GM12874 (cell line): ENCODE measurements around the gene ULK2.

Source experiments
- TF ChIP-seq, protein P1 (sequence below): IDR thresholded peaks from 2 replicates; pipeline ENCODE4 v1.5.1; 2011; ENCODE audit warnings: low read depth, mild to moderate bottlenecking, control low read depth, low read length, moderate library complexity; ENCODE audit not compliant: insufficient read depth

The ULK2 gene

DNA sequence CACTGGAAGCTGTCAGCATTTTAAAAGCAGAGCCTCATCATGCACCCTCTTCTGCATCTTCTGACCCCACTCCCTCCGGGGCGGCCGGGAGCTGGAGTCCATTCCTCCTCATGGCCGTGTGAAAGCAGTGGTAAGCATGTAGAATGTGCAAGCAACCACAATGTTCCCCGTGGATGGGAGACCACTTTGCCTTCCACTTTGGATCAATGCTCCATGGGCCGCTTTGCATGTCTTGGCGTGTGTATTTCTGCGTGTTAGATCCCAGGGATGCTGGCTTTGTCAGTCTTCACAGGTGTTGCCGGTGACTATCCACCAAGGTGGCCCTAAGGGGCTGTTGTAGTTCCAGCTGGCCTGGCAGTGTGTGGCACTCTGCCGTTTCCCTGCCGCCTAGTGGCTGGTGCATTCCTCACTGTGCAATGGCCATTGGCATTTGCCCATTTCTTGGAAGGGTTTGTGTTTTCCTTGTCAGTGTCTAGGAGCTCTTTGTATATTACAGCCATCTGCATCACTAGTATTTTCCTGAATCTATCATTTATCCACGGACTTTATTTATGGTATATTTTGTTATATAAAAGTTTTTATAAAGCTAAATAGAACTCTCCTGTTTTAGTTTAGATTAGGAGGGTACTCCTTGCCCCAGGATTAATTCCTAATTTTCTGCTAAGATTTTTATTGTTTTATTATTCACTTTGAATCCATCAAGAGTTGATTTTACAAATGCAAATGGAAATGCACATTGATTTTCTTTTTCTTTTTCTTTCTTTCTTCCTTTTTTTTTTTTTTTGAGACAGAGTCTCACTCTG, 113.9 kb downstream of the ULK2 start:
- TF ChIP-seq, protein P1, sequence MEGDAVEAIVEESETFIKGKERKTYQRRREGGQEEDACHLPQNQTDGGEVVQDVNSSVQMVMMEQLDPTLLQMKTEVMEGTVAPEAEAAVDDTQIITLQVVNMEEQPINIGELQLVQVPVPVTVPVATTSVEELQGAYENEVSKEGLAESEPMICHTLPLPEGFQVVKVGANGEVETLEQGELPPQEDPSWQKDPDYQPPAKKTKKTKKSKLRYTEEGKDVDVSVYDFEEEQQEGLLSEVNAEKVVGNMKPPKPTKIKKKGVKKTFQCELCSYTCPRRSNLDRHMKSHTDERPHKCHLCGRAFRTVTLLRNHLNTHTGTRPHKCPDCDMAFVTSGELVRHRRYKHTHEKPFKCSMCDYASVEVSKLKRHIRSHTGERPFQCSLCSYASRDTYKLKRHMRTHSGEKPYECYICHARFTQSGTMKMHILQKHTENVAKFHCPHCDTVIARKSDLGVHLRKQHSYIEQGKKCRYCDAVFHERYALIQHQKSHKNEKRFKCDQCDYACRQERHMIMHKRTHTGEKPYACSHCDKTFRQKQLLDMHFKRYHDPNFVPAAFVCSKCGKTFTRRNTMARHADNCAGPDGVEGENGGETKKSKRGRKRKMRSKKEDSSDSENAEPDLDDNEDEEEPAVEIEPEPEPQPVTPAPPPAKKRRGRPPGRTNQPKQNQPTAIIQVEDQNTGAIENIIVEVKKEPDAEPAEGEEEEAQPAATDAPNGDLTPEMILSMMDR: 0 out of 2 replicates have a peak, but pooled peaks have one; percentile 13

DNA sequence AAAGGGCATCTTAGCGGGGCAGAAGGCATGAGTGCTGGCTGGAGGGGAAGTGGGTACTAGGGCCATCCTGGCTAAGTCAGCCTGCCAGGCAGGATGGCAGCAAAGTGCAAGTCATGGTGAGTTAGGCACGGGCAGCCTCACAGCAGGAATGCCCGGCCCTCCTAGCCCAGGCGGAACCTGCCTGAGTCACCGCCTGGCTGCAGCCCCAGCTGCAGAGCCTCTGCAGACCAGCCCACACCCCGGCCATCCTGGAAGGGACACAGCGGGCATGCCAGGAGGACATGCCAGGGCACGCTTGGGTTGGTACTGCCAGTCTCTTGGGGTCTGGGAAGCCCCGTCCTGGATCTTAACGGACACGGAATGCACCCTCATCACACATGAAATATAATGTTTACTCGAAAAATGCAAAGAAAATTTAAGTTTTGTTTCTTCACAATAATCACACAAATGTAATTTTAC, 114.7 kb downstream of the ULK2 start:
- TF ChIP-seq, protein P1: no peak

DNA sequence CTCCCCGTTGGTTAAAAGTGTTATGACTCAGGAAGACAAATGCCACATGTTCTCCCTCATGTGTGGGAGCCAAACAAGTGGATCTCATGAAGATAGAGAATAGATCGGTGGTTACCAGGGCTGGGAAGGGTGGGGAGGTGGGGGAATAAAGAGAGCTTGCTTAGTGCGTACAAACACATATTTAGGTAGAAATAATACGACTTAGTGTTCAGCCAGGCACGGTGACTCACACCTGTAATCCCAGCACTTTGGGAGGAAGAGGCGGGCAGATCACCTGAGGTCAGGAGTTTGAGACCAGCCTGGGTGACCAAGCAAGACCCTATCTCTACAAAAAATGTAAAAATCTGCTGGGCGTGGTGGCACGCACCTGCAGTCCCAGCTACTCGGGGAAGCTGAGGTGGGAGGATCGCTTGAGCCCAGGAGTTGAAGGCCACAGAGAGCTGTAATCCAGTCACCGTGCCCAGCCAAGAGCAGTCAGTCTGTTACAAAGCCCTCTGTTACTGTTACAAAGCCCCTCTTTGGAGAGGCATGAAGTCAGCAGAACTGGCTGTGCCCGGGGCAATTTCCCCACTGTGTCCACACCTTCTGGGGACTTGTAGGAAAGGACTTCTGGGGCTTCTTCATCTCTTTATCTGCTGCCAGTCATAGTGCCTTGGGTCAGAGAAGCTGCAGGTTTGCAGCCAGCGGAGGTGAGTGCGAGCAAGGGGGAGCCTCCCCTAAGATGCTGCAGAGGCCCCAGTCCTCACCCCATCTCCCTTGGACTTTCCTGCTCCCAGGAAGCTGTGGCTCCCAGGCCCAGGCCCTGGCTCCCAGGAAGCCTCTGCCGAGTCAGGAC, 115.3 kb downstream of the ULK2 start:
- TF ChIP-seq, protein P1: no peak

DNA sequence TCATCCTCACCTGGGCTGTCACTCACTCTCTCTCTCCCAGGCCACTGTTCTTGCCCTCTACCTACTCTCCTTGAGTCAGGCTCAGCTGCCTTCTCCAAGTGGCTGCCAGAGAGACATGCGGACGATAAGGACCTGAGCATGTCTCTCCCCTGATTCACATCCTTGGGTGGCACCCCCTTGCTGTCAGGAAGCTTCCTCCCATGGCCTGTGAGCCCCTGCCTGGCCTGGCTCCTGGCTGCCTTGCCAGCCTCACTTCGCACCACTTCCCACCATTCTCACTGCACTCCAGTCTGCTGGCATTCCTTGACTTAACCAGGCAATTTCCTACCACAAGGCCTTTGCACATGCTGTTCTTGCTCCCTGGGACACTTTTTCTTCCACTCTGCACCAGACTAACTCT, 116.9 kb downstream of the ULK2 start:
- TF ChIP-seq, protein P1: no peak

DNA sequence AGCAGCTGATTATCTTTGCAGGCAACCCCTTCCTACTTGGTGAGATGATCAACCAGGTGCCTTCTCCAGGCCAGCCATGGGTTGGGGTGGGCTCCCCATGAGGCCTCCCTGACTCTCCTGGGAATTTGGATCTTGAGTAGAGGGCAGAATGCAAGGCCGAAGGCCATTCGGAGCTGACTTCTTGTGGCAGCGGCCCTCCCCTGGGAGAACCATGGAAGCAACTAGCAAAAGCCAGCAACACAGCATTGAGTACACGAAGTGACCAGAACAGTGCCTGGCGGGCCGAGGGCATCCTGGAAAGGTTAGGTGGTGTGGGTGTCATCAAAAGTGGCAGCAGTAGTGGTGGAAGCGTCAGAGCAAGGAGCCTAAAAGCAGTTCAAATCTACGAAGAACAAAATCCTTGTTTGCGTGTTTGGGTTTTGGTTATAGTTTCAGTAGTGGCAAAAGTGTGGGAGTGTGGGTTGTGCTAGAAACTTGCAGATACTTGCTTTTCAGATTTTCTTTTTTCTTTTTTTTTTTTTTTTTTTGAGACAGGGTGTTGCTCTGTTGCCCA, 117.6 kb downstream of the ULK2 start:
- TF ChIP-seq, protein P1: no peak

DNA sequence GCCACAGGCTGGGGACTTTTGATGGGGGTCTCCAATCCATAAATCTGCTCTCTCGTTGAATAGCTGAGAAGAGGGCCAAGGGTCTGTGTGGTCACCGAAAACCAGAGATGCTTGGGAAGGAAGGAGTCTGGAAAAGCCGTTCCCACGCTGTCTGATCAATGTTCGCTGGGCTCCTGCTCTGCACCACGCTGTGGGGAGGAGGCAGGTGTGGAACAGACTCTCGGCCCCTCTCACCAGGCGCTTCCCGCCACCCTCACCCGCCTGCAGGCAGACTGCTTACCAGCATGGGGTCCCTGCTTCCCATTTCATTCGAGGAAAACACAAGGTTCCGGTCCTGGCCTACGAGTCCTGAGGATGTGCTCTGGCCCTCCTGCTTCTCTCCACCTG, 118.9 kb downstream of the ULK2 start:
- TF ChIP-seq, protein P1: no peak
